HEK293T (cell line): ENCODE data around the gene CFAP210.

Experiments used
- BHLHE40 ChIP-seq: fragments of 450-650 bp; IDR thresholded peaks from 2 replicates; pipeline ENCODE4 v1.6.1; 2016; ENCODE audit warnings: mild to moderate bottlenecking, moderate library complexity, borderline replicate concordance
- FOXA1 ChIP-seq: fragments of 450-650 bp; IDR thresholded peaks from 2 replicates; pipeline ENCODE4 v1.6.1; 2016; ENCODE audit warnings: mild to moderate bottlenecking
- FOXK2 ChIP-seq: fragments of 450-650 bp; IDR thresholded peaks from 2 replicates; pipeline ENCODE4 v1.6.1; 2016; ENCODE audit warnings: mild to moderate bottlenecking
- FOXM1 ChIP-seq: fragments of 450-650 bp; IDR thresholded peaks from 2 replicates; pipeline ENCODE4 v1.6.1; 2017; ENCODE audit warnings: mild to moderate bottlenecking, borderline replicate concordance
- HDGF ChIP-seq: fragments of 450-650 bp; IDR thresholded peaks from 2 replicates; pipeline ENCODE4 v1.6.1; 2017; ENCODE audit warnings: antibody characterized with exemption, borderline replicate concordance
- LEF1 ChIP-seq: fragments of 450-650 bp; IDR thresholded peaks from 2 replicates; pipeline ENCODE4 v1.6.1; 2017; ENCODE audit warnings: mild to moderate bottlenecking, borderline replicate concordance
- NFRKB ChIP-seq: fragments of 450-650 bp; IDR thresholded peaks from 2 replicates; pipeline ENCODE4 v1.6.1; 2016; ENCODE audit warnings: mild to moderate bottlenecking, moderate library complexity
- SP1 ChIP-seq: fragments of 450-650 bp; IDR thresholded peaks from 2 replicates; pipeline ENCODE4 v1.6.1; 2017
- SUZ12 ChIP-seq: fragments of 450-650 bp; IDR thresholded peaks from 2 replicates; pipeline ENCODE4 v1.6.1; 2016; ENCODE audit warnings: mild to moderate bottlenecking

- TF ChIP-seq FOXA1 (no peak), FOXM1 (no peak), LEF1 (no peak), SP1 (no peak), NFRKB (no peak), SUZ12 (no peak), BHLHE40 (no peak), FOXK2 (no peak), HDGF (no peak)
These were observed 57.6 kb downstream of the CFAP210 start for GRCh38 chr2:169636440-169637097.
